ENCODE measurements around the gene CMTM1.
"Not testable (repeated sequence)": the region's sequence is repeated elsewhere in the genome, so short reads cannot be mapped to it uniquely, and the experiment has no call there.

The CMTM1 gene

GRCh38 chr16:66592241-66592640, 26.0 kb downstream of the CMTM1 start:
- TF ChIP-seq ESRRG (CRISPR knock-in tag; IDR thresholded peaks at IDR 0.05) = no peak
- TF ChIP-seq CSRNP3 (CRISPR knock-in tag; IDR thresholded peaks at IDR 0.05) = no peak
- no peak for TF ChIP-seq CREB5 (CRISPR knock-in tag; IDR thresholded peaks at IDR 0.05; ENCODE audit: low read depth)
- no peak for TF ChIP-seq ZNF565 (CRISPR knock-in tag; conservative IDR thresholded peaks at IDR 0.05; ENCODE audit: low read depth)
- TF ChIP-seq ZFP3 (CRISPR knock-in tag; IDR thresholded peaks at IDR 0.05) = no peak
- no peak for TF ChIP-seq TSHZ2 (CRISPR knock-in tag; IDR thresholded peaks at IDR 0.05)
- TF ChIP-seq BACH2 (CRISPR knock-in tag; IDR thresholded peaks at IDR 0.05; ENCODE audit: borderline replicate concordance) = no peak
- no peak for TF ChIP-seq CSDC2 (CRISPR knock-in tag; IDR thresholded peaks at IDR 0.05)
- no peak for ATAC-seq

GRCh38 chr16:66592814-66593213, 26.6 kb downstream of the CMTM1 start:
- TF ChIP-seq RARB (CRISPR knock-in tag; IDR thresholded peaks at IDR 0.05) = no peak
- no peak for TF ChIP-seq CREB5 (CRISPR knock-in tag; IDR thresholded peaks at IDR 0.05; ENCODE audit: low read depth)
- TF ChIP-seq OSR1 (CRISPR knock-in tag; IDR thresholded peaks at IDR 0.05) = no peak
- no peak for TF ChIP-seq TOX (CRISPR knock-in tag; IDR thresholded peaks at IDR 0.05; ENCODE audit: borderline replicate concordance)
- TF ChIP-seq PATZ1 (CRISPR knock-in tag; IDR thresholded peaks at IDR 0.05; ENCODE audit: borderline replicate concordance) = no peak
- TF ChIP-seq ISL1 (CRISPR knock-in tag; IDR thresholded peaks at IDR 0.05) = no peak
- no peak for TF ChIP-seq SNAI2 (CRISPR knock-in tag; IDR thresholded peaks at IDR 0.05)
- no peak for TF ChIP-seq ZFP3 (CRISPR knock-in tag; IDR thresholded peaks at IDR 0.05)
- TF ChIP-seq BACH2 (CRISPR knock-in tag; IDR thresholded peaks at IDR 0.05; ENCODE audit: borderline replicate concordance) = no peak
- no peak for TF ChIP-seq ARNTL (CRISPR knock-in tag; IDR thresholded peaks at IDR 0.05; ENCODE audit: borderline replicate concordance, low read depth)
- ATAC-seq = no peak

- TF ChIP-seq OSR1 (CRISPR knock-in tag; IDR thresholded peaks at IDR 0.05) = no peak
- TF ChIP-seq RARB (CRISPR knock-in tag; IDR thresholded peaks at IDR 0.05) = no peak
- TF ChIP-seq ESRRG (CRISPR knock-in tag; IDR thresholded peaks at IDR 0.05) = no peak
- ATAC-seq = no peak
Observed at GRCh38 chr16:66594739-66595138, 28.5 kb downstream of the CMTM1 start.

GRCh38 chr16:66596559-66596958, 30.3 kb downstream of the CMTM1 start:
- ATAC-seq = not testable (repeated sequence)

GRCh38 chr16:66596986-66597848, 31.0 kb downstream of the CMTM1 start:
- ATAC-seq = no peak
- TF ChIP-seq RARB (CRISPR knock-in tag; IDR thresholded peaks at IDR 0.05) (no peak), ISL1 (CRISPR knock-in tag; IDR thresholded peaks at IDR 0.05) (no peak), ZFP30 (CRISPR knock-in tag; IDR thresholded peaks at IDR 0.05) (no peak), GLIS3 (CRISPR knock-in tag; IDR thresholded peaks at IDR 0.05) (no peak), ZNF565 (CRISPR knock-in tag; conservative IDR thresholded peaks at IDR 0.05; ENCODE audit: low read depth) (no peak), ZNF8 (CRISPR knock-in tag; IDR thresholded peaks at IDR 0.05) (no peak), POU6F1 (CRISPR knock-in tag; IDR thresholded peaks at IDR 0.05; ENCODE audit: borderline replicate concordance, low read depth) (no peak), ZFP3 (CRISPR knock-in tag; IDR thresholded peaks at IDR 0.05) (no peak), ZNF70 (CRISPR knock-in tag; IDR thresholded peaks at IDR 0.05) (no peak), ARNTL (CRISPR knock-in tag; IDR thresholded peaks at IDR 0.05; ENCODE audit: borderline replicate concordance, low read depth) (no peak), PPARA (CRISPR knock-in tag; IDR thresholded peaks at IDR 0.05; ENCODE audit: borderline replicate concordance) (no peak), TCF4 (CRISPR knock-in tag; IDR thresholded peaks at IDR 0.05; ENCODE audit: borderline replicate concordance) (no peak), SNAI2 (CRISPR knock-in tag; IDR thresholded peaks at IDR 0.05) (no peak), OSR1 (CRISPR knock-in tag; IDR thresholded peaks at IDR 0.05) (no peak)
